Neural crest cell (in vitro differentiated cells): ENCODE results near the gene MRPL51. TPM values are rescaled to one million over a fixed set of nuclear protein-coding genes. Genes with fewer than 3 reads are reported as not detected.
"Not testable (repeated sequence)": the region's sequence is repeated elsewhere in the genome, so short reads cannot be mapped to it uniquely, and the experiment has no call there.

Experiments used
- DNase-seq: peaks from one replicate; pipeline ENCODE4 v3.0.0; 2021; ENCODE audit warnings: low read depth, mixed read lengths, low spot score
- H3K27ac Mint-ChIP-seq: one replicate; pipeline ENCODE4 v1.8.0; 2021; ENCODE audit warnings: mild to moderate bottlenecking, mixed read lengths; ENCODE audit not compliant: unreplicated experiment
- H3K27me3 Mint-ChIP-seq: 2 replicates; pipeline ENCODE4 v1.8.0; 2021; ENCODE audit warnings: low read depth, mild to moderate bottlenecking, mixed read lengths
- H3K36me3 Mint-ChIP-seq: 2 replicates; pipeline ENCODE4 v1.8.0; 2021; ENCODE audit warnings: low read depth, mild to moderate bottlenecking, mixed read lengths
- H3K4me1 Mint-ChIP-seq: 2 replicates; pipeline ENCODE4 v1.8.0; 2021; ENCODE audit warnings: mixed read lengths
- H3K4me3 Mint-ChIP-seq: one replicate; pipeline ENCODE4 v1.8.0; 2021; ENCODE audit warnings: mild to moderate bottlenecking, mixed read lengths
- H3K9me3 Mint-ChIP-seq: 2 replicates; pipeline ENCODE4 v1.8.0; 2021; ENCODE audit warnings: mixed read lengths
- total RNA-seq: library from RNA; stranded (reverse); gene quantifications from 2 replicates; pipeline ENCODE4 v1.2.1, GENCODE V29; 2021
- TF ChIP-seq, protein P1 (sequence below): fragments of 200-600 bp; sonication (generic); conservative IDR thresholded peaks from 2 replicates; pipeline ENCODE4 v1.5.0; 2021; ENCODE audit warnings: antibody characterized with exemption, mild to moderate bottlenecking

MRPL51 gene
- total RNA-seq, 1 donor from 2014 or later, result 272 TPM

- no peak for DNase-seq
- peaks cover 38% of the 10 kb centered on the region for H3K27me3 Mint-ChIP-seq
- peaks cover 63% of the 10 kb centered on the region for H3K4me1 Mint-ChIP-seq
- H3K27ac Mint-ChIP-seq, result peak overlapping the region; percentile 78
- peaks cover 40% of the 10 kb centered on the region for H3K36me3 Mint-ChIP-seq
- no peaks in the 10 kb centered on the region for H3K9me3 Mint-ChIP-seq
- H3K4me3 Mint-ChIP-seq, result peak overlapping the region; percentile 98
- TF ChIP-seq, protein P1, sequence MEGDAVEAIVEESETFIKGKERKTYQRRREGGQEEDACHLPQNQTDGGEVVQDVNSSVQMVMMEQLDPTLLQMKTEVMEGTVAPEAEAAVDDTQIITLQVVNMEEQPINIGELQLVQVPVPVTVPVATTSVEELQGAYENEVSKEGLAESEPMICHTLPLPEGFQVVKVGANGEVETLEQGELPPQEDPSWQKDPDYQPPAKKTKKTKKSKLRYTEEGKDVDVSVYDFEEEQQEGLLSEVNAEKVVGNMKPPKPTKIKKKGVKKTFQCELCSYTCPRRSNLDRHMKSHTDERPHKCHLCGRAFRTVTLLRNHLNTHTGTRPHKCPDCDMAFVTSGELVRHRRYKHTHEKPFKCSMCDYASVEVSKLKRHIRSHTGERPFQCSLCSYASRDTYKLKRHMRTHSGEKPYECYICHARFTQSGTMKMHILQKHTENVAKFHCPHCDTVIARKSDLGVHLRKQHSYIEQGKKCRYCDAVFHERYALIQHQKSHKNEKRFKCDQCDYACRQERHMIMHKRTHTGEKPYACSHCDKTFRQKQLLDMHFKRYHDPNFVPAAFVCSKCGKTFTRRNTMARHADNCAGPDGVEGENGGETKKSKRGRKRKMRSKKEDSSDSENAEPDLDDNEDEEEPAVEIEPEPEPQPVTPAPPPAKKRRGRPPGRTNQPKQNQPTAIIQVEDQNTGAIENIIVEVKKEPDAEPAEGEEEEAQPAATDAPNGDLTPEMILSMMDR, result no peak
Measured at GRCh38 chr12:6539707-6540134, 46.7 kb upstream of the MRPL51 start.

DNA sequence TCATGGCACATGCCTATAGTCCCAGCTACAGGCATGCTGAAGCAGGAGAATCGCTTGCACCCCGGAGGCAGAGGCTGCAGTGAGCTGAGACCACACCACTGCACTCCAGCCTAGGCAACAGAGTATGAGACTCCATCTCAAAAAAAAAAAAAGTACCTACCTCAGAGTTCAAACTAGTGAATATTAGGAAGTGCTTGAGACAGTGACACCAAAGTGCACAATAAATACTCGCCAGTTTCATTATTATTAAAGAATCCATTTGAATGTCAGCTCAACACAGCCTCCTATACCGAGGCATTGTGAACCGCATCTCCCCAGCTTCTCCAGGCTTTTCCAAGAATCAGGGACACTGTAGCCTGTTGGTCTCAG, 46.2 kb upstream of the MRPL51 start:
- TF ChIP-seq, protein P1, result no peak
- peaks cover 36% of the 10 kb centered on the region for H3K36me3 Mint-ChIP-seq
- H3K27ac Mint-ChIP-seq, result no peak overlapping the region
- H3K9me3 Mint-ChIP-seq, result no peaks in the 10 kb centered on the region
- H3K4me3 Mint-ChIP-seq, result peak overlapping the region; percentile 98
- H3K4me1 Mint-ChIP-seq, result peaks cover 64% of the 10 kb centered on the region
- no peak for DNase-seq
- H3K27me3 Mint-ChIP-seq, result peaks cover 39% of the 10 kb centered on the region

DNA sequence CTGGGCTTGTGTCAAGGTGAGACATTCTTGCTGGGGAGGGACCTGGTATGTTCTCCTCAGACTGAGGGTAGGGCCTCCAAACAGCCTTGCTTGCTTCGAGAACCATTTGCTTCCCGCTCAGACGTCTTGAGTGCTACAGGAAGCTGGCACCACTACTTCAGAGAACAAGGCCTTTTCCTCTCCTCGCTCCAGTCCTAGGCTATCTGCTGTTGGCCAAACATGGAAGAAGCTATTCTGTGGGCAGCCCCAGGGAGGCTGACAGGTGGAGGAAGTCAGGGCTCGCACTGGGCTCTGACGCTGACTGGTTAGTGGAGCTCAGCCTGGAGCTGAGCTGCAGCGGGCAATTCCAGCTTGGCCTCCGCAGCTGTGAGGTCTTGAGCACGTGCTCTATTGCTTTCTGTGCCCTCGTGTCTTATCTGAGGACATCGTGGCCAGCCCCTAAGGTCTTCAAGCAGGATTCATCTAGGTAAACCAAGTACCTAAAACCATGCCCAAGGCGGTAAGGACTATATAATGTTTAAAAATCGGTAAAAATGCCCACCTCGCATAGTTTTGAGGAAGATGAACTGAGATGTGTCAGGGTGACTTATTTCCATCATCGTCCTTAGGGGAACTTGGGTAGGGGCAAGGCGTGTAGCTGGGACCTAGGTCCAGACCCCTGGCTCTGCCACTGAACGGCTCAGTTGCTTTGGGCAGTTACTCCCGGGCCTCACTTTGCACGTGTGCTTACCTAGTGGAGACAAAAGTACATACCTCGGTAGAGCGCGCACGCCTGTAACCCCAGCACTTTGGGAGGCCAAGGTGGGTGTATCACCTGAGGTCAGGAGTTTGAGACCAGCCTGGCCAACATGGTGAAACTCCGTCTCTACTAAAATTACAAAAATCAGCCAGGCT, 45.6 kb upstream of the MRPL51 start:
- no peak for DNase-seq
- TF ChIP-seq, protein P1, result no peak
- peak overlapping the region; percentile 98 for H3K4me3 Mint-ChIP-seq
- H3K4me1 Mint-ChIP-seq, result peaks cover 69% of the 10 kb centered on the region
- H3K36me3 Mint-ChIP-seq, result peaks cover 38% of the 10 kb centered on the region
- no peaks in the 10 kb centered on the region for H3K9me3 Mint-ChIP-seq
- peaks cover 44% of the 10 kb centered on the region for H3K27me3 Mint-ChIP-seq
- H3K27ac Mint-ChIP-seq, result no peak overlapping the region

- TF ChIP-seq, protein P1, result peak; percentile 99
- not testable (repeated sequence) for H3K9me3 Mint-ChIP-seq
Measured at GRCh38 chr12:6537580-6538419, 44.7 kb upstream of the MRPL51 start.

DNA sequence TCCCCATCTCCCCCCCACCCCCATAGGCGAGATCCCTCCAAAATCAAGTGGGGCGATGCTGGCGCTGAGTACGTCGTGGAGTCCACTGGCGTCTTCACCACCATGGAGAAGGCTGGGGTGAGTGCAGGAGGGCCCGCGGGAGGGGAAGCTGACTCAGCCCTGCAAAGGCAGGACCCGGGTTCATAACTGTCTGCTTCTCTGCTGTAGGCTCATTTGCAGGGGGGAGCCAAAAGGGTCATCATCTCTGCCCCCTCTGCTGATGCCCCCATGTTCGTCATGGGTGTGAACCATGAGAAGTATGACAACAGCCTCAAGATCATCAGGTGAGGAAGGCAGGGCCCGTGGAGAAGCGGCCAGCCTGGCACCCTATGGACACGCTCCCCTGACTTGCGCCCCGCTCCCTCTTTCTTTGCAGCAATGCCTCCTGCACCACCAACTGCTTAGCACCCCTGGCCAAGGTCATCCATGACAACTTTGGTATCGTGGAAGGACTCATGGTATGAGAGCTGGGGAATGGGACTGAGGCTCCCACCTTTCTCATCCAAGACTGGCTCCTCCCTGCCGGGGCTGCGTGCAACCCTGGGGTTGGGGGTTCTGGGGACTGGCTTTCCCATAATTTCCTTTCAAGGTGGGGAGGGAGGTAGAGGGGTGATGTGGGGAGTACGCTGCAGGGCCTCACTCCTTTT, 44.0 kb upstream of the MRPL51 start:
- Mint-ChIP-seq H3K4me3 (peak overlapping the region; percentile 98), H3K9me3 (no peaks in the 10 kb centered on the region), H3K4me1 (peaks cover 76% of the 10 kb centered on the region), H3K27me3 (peaks cover 51% of the 10 kb centered on the region), H3K27ac (peak overlapping the region; percentile 48), H3K36me3 (peaks cover 32% of the 10 kb centered on the region)
- TF ChIP-seq, protein P1, result no peak
- DNase-seq, result no peak

More at GRCh38 chr12:6537580-6538419, 44.7 kb upstream of the MRPL51 start:
- Mint-ChIP-seq H3K4me1 (peaks cover 76% of the 10 kb centered on the region), H3K27ac (peak overlapping the region; percentile 31), H3K36me3 (peaks cover 37% of the 10 kb centered on the region), H3K4me3 (peak overlapping the region; percentile 98), H3K27me3 (peaks cover 49% of the 10 kb centered on the region)
- peak; percentile 77 for DNase-seq
